Sigmoid colon (tissue), 4 donors: ENCODE measurements around the gene ACY1.

ENCODE experiments used
- POLR2A ChIP-seq, 2 donors: fragments of 450-650 bp; IDR thresholded peaks; one replicate each; pipeline ENCODE4 v1.6.1; 2016; ENCODE audit warnings: antibody characterized with exemption in 2 of 2, mild to moderate bottlenecking in 2 of 2, moderate library complexity in 2 of 2
- POLR2AphosphoS5 ChIP-seq, 4 donors: sonication (generic); formaldehyde crosslinking; IDR thresholded peaks; one replicate each; pipeline ENCODE4 v1.6.1; 2017; ENCODE audit warnings: antibody characterized with exemption in 4 of 4
- TF ChIP-seq, protein P1 (sequence below), 4 experiments: fragments of 450-650 bp in 3 of 4; fragments of 200-600 bp in 1 of 4; IDR thresholded peaks; one replicate each; pipeline ENCODE4 v1.5.1; 2016 to 2019; ENCODE audit warnings: antibody characterized with exemption in 4 of 4, mild to moderate bottlenecking in 3 of 4, moderate library complexity in 2 of 4

GRCh38 chr3:51943451-51944391, 39.6 kb upstream of the ACY1 start:
- TF ChIP-seq, protein P1, sequence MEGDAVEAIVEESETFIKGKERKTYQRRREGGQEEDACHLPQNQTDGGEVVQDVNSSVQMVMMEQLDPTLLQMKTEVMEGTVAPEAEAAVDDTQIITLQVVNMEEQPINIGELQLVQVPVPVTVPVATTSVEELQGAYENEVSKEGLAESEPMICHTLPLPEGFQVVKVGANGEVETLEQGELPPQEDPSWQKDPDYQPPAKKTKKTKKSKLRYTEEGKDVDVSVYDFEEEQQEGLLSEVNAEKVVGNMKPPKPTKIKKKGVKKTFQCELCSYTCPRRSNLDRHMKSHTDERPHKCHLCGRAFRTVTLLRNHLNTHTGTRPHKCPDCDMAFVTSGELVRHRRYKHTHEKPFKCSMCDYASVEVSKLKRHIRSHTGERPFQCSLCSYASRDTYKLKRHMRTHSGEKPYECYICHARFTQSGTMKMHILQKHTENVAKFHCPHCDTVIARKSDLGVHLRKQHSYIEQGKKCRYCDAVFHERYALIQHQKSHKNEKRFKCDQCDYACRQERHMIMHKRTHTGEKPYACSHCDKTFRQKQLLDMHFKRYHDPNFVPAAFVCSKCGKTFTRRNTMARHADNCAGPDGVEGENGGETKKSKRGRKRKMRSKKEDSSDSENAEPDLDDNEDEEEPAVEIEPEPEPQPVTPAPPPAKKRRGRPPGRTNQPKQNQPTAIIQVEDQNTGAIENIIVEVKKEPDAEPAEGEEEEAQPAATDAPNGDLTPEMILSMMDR (IDR thresholded peaks at IDR 0.05) = no peak
- TF ChIP-seq POLR2A (IDR thresholded peaks at IDR 0.05) (no peak), POLR2AphosphoS5 (IDR thresholded peaks at IDR 0.05) (no peak)
